ENCODE results near the gene ARPC1A. TPM values are rescaled to one million over a fixed set of nuclear protein-coding genes. Genes with fewer than 3 reads are reported as not detected.

Gene ARPC1A
- total RNA-seq, 1 donor, result 132 TPM

DNA sequence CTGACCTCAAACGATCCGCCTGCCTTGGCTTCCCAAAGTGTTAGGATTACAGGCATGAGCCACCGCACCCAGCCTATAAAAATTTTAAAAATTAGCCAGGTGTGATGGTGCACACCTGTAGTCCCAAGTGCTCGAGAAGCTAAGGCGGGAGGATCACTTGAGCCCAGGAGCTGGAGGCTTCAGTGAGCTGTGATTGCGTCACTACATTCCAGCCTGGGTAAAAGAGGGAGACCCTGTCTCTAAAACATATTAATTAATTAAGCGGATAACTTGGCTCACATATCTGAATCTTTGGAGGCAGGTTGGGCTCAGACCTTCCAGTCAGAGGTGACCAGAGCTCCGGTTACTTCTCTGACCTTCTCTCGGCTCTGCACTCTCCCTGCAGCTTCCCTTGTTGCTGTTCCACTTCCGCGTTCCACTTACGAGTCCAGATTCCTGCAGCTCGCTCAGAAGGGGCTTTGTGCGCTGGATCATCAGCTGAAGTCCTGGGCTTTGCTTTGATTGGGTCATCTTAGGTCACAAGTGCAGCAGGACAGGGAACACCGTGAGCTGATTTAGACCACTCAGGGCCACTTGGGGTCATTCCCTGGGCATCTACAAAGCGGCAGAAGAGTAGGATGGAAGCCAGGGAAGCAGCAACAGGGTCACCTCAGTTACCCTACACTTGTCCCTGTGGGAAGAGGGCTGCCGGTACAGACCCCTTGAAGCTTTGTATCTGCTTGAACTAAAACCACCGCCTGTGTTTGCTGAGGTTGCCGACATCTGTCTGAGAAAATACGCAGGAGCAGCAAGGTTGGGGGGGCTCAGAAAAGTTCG, 46.8 kb downstream of the ARPC1A start:
- H2AFZ ChIP-seq (ENCODE audit: low read length), result peak overlapping the region; percentile 68

DNA sequence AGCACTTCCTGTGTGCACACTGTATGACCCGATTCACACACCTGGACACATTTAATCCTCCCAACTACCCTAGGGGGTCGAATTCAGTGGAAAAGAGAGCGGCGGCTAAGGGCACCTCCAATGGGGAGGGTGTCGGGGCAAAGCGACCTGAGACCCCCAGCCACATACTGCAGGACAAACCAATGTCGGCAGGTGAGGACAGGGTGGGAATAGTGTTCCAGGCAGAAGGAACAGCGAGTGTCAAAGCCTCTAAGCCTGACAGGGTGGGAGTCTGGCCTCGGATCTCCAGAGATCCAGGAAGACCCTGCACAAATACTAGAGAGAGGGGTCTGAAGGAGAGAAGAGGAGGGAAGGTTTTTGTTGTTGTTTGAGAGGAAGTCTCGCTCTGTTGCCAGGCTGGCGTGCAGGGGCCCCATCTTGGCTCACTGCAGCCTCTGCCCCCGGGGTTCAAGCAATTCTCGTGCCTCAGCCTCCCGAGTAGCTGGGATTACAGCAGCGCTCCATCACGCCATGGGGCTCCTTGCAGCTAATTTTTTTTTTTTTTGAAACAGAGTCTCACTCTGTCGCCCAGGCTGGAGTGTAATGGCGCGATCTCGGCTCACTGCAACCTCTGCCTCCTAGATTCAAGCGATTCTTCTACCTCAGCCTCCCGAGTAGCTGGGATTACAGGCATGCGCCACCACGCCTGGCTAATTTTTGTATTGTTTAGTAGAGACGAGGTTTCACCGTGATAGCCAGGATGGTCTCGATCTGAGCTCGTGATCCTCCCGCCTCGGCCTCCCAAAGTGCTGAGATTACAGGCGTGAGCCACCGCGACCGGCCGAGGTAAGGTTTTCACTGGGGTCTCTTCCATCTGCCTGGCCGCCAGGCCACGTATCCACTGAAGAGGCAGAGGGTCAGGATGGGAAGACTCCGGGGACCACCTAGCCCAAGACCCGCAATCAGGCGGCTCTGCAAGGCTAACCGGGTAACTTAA, 47.7 kb downstream of the ARPC1A start:
- H3K27ac ChIP-seq (ENCODE audit: low read depth, low read length), result no peak overlapping the region
- no peak overlapping the region for H2AFZ ChIP-seq (ENCODE audit: low read length)
- H3K4me2 ChIP-seq (ENCODE audit: insufficient read depth, low read length), result peak overlapping the region; percentile 86

More for the DNA sequence above, 46.8 kb downstream of the ARPC1A start:
- DNase-seq (ENCODE audit: insufficient read length, low spot score, missing footprints), result peak; percentile 88
- H3K4me2 ChIP-seq (ENCODE audit: insufficient read depth, low read length), result peak overlapping the region; percentile 73
- no peaks in the 10 kb centered on the region for H3K36me3 ChIP-seq (ENCODE audit: insufficient read depth, low read length)
- H3K4me3 ChIP-seq (ENCODE audit: insufficient read depth, low read length), result peak overlapping the region; percentile 20
- peaks cover 26% of the 10 kb centered on the region for H3K79me2 ChIP-seq (ENCODE audit: insufficient read depth, low read length)
- peaks cover 12% of the 10 kb centered on the region for H3K4me1 ChIP-seq (ENCODE audit: insufficient read depth, low read length)
- no peak for TF ChIP-seq CTCF (IDR thresholded peaks at IDR 0.05; ENCODE audit: extremely low read depth, low read depth, low read length)
- H3K9me3 ChIP-seq (ENCODE audit: low read depth, low read length), result no peaks in the 10 kb centered on the region
- no peaks in the 10 kb centered on the region for H3K27me3 ChIP-seq (ENCODE audit: insufficient read depth, low read length)
- peaks cover 8% of the 10 kb centered on the region for H4K20me1 ChIP-seq (ENCODE audit: insufficient read depth, low read length)
- H3K27ac ChIP-seq (ENCODE audit: low read depth, low read length), result no peak overlapping the region

GRCh38 chr7:99374111-99375064, 48.7 kb downstream of the ARPC1A start, which contains the start of gene ARPC1B:
Gene ARPC1B, plus strand, starts transcription at chr7:99374730. Its CDS starts 10,985 bp downstream, at chr7:99385715.
- Histone ChIP-seq H3K9me3 (ENCODE audit: low read depth, low read length) (no peaks in the 10 kb centered on the region), H3K4me3 (ENCODE audit: insufficient read depth, low read length) (peak within 1 kb of the TSS; percentile 76), H3K27ac (ENCODE audit: low read depth, low read length) (peak within 1 kb of the TSS; percentile 37), H3K36me3 (ENCODE audit: insufficient read depth, low read length) (peaks cover 6% of the 10 kb centered on the region), H2AFZ (ENCODE audit: low read length) (peak within 1 kb of the TSS; percentile 70), H3K4me1 (ENCODE audit: insufficient read depth, low read length) (peaks cover 18% of the 10 kb centered on the region), H3K27me3 (ENCODE audit: insufficient read depth, low read length) (no peaks in the 10 kb centered on the region), H4K20me1 (ENCODE audit: insufficient read depth, low read length) (peaks cover 14% of the 10 kb centered on the region), H3K79me2 (ENCODE audit: insufficient read depth, low read length) (peaks cover 32% of the 10 kb centered on the region), H3K4me2 (ENCODE audit: insufficient read depth, low read length) (peak within 1 kb of the TSS; percentile 86)
- TF ChIP-seq CTCF (IDR thresholded peaks at IDR 0.05; ENCODE audit: extremely low read depth, low read depth, low read length), result no peak
- DNase-seq (ENCODE audit: insufficient read length, low spot score, missing footprints), result peak; percentile 99

More for the DNA sequence above, 47.7 kb downstream of the ARPC1A start:
- Histone ChIP-seq H3K79me2 (ENCODE audit: insufficient read depth, low read length) (peaks cover 32% of the 10 kb centered on the region), H3K27me3 (ENCODE audit: insufficient read depth, low read length) (no peaks in the 10 kb centered on the region), H3K4me3 (ENCODE audit: insufficient read depth, low read length) (peak overlapping the region; percentile 76), H3K4me1 (ENCODE audit: insufficient read depth, low read length) (peaks cover 12% of the 10 kb centered on the region), H3K36me3 (ENCODE audit: insufficient read depth, low read length) (peaks cover 6% of the 10 kb centered on the region), H3K9me3 (ENCODE audit: low read depth, low read length) (no peaks in the 10 kb centered on the region), H4K20me1 (ENCODE audit: insufficient read depth, low read length) (peaks cover 8% of the 10 kb centered on the region)
- TF ChIP-seq CTCF (IDR thresholded peaks at IDR 0.05; ENCODE audit: extremely low read depth, low read depth, low read length), result no peak
- no peak for DNase-seq (ENCODE audit: insufficient read length, low spot score, missing footprints)
